Measurements from ENCODE around the gene NOL8.
A peak's percentile ranks its signal among the peaks of the same experiment; 100 is the strongest.

Gene NOL8

DNA sequence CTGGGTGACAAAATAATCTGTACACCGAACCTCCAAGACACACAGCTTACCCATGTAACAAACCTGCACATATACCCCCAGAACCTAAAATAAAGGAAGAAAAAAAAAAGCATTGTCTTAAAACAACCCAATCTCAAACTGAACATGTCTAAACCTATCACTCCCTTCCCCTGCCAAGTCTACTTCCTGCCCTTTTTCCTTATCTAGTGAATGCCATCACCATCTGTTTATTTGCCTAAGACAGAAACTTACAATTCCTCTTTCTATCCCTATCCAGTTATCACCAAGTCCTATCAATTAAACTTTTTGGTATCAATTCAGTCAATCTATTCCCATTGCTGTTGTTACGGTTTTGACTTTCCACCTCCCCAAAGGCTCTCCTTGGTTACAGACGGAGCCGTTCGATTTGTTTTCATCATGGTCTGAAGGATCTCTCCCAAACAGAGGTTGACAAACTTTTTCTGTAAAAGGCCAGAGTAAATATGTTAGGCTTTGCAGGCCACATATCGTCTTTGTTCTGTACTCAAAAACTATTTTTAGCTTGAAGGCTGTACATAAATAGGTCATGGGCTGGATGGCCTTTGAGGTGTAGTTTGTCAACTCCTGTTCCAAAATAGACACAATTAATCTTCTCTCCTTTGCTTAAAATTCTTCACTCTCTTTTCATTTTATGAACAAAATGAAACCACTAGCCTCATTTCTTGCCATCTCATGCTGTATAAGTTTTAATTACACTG is 12.1 kb downstream of the NOL8 start:
- no peak for DNase-seq (ENCODE audit: low spot score)

DNA sequence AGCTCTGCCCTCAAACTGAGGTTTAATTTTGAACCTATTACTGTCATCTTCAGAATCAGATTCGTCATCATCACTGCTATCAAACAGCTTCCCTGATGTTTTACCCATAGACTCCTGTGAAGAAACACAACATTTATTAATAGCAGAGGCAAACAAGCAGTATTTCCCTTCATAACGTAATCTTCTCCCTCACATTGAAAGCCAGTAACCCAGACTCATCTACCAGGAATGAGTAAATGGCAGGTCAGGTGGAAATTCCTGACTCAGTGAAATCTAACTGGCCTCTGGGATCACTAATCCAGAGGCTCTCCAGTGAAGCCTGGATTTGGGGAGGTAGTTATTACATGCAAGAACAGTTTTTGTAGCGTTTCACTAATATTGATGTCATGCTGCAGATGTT is 14.6 kb downstream of the NOL8 start:
- DNase-seq (ENCODE audit: low spot score), result no peak

DNA sequence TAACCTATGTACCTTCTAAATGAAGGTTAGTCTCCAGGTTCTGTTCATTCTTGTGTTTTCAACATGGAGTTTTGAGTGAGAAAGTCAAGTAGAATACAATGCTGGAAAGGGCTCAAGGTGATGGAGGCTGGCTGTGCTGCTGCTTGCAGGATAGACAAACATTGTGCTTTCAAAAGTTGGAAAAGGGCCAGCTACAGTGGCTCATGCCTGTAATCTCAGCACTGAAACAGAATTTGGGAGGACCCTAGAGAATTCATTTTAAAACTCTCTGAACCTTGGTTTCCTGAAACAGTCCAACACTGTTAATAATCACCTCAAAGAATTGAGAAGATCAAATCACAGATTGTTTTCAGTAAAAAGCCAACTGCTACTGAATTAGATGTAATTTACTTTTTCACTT is 16.3 kb downstream of the NOL8 start:
- DNase-seq (ENCODE audit: low spot score), result no peak

DNA sequence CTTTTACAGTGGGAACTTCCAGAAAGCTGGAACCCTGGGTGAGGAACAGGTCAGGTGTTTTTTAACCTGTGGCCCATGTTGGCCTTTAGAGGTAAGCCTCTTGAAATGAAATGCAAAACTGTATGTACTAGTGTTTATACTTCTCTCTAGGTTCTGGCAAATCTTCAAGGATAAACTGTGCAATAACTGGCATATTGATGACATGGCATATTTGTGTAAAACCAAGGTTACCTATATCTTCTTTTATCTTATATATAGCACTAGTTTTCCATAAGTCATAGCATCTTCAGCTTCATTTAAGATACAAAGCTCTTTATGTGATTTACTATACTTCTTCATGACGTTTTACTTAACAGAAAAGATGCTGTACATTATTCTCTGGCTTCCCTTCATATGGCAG is 24.2 kb downstream of the NOL8 start:
- DNase-seq (ENCODE audit: low spot score), result no peak

DNA sequence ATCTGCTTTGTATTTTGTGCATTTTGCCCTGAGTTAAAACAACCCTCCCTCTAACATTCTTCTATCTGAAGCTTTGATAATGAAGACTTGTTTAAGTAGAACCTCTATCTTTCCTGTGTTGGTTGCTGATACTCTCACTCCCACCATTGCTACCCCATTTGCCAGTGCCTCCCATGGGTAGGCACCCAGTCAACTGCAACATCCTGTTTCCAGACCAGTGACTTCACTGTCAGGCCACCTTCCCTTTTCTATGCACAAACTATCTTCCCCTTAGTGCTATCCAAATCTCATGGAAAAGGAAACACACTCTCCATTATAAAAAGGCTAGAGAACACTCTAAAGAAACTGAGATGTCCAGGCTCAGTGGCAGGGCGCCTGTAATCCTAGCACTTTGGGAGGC is 26.0 kb downstream of the NOL8 start:
- no peak for DNase-seq (ENCODE audit: low spot score)

DNA sequence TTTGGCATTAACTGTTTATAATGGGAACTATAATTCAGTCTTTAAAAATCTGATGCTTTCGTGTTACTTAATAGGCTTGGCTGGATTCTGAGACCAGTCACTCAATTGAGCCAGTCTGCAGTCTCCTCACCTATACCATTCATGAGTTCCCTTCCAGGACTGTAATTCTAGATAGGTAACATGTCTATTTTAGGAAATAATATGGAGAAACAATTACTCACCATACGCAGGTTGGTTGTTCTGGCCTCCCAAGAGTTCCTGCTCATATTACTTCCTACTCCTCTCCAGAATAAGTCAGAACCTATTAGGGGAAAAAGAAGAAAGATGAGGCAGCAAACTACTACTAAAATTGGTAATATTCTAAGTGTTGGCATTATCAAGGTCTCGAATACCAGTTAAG is 27.1 kb downstream of the NOL8 start:
- no peak for DNase-seq (ENCODE audit: low spot score)

DNA sequence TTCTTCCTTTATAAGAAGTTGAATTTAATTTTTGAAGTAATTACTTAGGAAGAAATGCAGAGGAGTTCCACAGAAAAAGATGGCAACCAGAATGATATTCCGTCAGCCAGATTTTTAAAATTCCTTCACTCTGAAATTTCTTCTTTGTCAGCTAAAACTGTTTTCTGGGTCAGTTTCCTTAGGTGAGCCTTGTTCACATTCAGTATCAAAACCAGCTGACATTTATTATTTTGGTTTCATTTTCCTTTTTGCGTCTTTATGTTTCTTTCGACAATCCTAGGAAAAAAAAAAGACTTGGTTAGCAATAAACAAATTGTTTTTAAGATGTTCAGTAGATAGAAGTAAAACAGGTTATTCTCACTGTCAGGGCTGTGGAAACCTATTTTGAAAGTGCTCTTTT is 27.5 kb downstream of the NOL8 start:
- no peak for DNase-seq (ENCODE audit: low spot score)

DNA sequence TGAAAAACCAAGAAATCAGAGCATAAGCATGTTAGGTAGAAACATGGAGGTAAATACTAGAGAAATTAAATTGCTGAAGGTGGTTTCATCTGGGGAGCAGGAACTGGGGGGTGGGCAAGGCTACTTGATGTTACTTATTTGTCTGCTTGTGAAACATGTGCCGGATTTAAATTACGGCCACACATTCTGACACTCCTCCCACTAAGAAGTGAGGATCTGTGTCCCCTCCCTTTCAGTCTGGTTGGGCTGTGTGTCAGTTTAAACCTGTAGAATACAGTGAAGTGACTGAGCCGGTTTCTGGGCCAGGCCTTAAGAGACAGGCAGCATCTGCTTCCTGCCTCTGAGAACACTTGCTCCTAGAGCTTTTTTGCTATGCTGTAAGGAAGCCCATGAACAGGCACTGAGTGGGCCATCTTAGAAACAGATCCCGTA is 29.3 kb downstream of the NOL8 start:
- no peak for DNase-seq (ENCODE audit: low spot score)

DNA sequence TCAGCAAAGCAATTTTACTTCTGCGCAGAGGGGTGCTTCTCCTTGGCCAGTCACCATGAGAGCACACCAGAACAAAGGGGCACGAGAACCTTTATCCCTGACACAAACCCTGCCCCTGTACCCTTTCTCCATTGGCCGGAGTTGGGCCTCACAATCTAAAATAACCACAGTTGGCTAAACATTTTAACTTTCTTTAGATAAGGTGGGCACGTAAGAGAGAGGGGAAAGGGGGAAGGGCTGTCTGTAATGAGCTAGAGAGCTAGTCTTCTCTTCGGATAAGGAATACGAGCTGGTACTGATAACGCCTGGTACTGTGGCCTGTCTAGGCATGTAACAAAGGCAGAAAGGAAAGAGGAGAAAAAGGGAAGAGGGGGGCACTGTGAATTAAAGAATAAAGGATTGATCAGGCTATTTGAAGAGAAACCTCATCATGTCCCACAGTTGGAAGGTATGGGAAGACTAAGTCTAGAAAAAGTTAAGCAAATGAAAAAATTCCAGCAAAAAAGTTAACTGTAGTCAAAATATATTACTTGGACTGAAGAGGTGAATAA is 29.8 kb downstream of the NOL8 start:
- no peak for DNase-seq (ENCODE audit: low spot score)

DNA sequence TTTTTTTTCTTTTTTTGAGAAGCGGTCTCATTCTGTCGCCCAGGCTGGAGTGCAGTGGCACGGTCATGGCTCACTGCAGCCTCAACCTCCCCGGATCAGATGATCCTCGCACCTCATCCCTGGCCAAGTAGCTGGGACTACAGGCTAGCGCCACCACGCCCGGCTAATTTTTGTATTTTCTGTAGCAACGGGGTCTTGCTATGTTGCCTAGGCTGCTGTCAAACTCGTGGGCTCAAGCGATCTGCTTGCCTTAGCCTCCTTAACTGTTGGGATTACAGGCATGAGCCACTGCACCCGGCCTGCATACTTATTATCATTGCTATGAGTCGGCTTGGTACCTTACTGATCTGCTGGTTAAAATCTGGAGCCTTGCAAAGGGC is 30.9 kb downstream of the NOL8 start:
- peak; percentile 30 for DNase-seq (ENCODE audit: low spot score)

DNA sequence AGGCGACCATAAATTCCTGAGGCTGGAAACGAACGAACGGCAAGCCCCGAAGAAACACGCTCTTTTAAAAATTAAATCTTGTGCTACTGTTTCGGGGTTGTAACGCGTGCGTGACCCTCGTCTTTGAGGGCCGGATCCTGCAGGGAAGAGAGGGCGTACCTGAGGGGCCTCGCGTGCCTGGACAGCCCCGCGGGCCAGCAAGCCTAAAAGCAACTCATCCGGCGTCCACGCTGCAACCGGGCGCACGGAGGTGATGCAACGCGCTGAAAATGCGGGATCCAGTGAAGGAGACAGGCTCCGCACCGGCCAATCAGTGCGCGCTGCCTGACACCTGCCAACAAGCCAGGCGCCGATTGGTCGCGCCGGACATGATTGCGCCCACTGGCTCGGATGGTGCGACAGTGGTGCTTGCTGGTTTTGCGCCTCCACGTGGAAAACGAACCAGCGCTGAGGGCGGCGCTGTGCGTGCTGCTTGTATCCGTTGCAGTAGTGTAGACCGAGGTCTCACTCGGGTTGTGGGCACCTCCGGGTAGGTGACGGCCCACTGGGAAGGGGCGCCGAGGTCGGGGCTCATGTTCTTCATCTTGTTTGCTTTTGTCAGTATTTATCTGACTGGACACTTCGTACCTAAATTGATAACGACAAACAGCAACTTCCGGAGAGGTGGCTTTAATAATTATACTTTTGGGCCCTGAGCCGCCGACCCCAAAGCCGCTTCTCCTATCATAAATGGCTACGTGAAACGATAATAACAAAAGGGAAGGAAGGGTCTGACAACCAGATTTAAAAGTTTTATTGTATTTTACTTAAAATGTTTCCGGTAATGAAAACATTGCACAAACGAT is 31.5 kb downstream of the NOL8 start, which contains the start of gene IARS1:
IARS1 (minus strand) TSS at position 246 of the 845 bp plus-strand sequence. CDS start 4,278 bp downstream, outside the sequence.
- peak; percentile 97 for DNase-seq (ENCODE audit: low spot score)

DNA sequence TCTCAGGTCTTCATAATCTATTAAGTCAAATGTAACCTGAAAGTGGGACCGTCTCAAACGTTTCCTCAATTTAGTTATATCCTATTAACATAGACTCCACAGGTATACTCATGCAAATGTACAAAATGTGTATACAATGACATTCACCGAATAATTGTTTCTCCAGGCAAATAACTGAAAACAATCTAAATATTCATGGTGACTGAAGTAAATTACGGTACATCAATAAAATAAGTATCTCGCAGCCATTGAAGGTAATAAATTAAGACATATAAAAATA is 32.1 kb downstream of the NOL8 start:
- DNase-seq (ENCODE audit: low spot score), result no peak

DNA sequence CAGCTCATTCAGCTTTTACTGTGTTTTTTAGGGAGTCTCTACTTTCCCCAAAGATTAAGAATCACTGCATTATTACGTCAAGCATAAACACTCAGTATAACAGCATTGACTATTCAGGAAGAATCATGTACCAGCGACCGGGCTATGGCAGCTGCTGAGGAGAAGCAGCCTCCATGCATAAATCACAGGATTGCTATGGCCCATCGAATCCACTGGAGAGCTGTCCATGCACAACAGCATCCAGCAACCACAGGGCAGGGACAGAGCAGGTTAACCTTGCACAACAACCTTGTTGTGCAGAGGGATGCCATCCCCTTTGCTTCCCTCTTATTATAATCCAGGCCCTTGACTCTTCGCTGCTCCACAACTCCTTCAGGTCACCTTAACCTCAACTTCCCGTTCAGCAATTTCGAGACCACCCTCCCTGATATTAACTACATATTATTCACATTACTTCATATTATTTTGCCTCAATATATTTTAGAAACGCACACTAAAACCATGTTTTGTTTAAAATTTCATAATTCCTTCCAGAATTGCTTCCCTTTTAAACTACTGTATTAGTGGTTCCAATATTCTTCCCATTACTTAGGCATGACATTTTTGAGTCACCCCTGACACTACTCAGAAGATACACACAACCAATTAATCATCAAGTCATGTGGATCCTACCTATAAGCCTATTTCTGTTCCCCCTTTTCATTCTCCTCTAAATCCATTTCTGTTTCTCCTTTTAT is 32.6 kb downstream of the NOL8 start:
- DNase-seq (ENCODE audit: low spot score), result no peak

DNA sequence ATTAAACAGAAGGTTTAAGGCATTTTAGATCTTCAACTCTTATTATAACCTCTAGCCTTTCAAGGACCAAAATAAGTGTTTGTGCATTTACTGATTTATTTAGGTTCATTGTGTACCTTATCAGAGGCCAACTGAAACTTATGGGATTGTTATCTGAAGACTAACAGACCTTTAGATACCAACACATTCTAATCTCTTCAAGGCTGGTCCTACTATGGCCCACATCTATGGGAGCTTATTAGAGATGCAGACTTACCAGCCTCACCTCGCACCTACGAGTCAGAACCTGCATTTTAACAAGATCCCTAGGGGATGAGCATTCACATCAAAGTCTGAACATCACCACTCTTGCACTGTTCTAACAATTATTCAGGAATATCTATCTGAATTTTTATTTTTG is 33.6 kb downstream of the NOL8 start:
- no peak for DNase-seq (ENCODE audit: low spot score)

DNA sequence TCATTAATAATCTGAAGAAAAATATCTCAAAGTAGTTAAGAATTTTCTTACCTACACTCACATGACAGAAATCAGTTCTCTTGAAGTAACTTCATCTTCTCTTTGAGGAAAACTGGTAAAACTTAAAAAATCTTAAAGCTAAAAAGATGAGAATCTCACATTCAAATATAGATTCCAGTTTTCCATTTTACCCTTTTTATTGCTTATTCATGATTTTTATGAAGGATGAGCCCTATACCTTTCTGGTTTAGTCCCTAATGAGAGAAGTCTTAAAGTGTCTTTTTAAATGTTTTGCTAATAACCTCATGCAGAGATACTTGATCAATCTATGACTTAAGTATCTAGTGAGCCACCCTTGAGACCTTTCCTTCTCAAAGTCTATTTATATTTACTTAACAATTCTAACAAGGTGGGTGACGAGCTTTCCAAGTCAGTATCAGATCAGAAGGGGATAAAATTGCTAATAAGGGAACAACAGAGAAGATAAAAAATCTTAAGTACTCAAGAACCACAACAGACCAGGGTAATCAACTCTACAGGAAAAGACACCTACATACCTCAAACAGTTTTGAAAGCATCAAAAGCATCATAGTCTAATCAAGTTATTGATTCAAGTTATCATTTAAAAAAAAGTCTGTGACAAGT is 34.2 kb downstream of the NOL8 start:
- no peak for DNase-seq (ENCODE audit: low spot score)

DNA sequence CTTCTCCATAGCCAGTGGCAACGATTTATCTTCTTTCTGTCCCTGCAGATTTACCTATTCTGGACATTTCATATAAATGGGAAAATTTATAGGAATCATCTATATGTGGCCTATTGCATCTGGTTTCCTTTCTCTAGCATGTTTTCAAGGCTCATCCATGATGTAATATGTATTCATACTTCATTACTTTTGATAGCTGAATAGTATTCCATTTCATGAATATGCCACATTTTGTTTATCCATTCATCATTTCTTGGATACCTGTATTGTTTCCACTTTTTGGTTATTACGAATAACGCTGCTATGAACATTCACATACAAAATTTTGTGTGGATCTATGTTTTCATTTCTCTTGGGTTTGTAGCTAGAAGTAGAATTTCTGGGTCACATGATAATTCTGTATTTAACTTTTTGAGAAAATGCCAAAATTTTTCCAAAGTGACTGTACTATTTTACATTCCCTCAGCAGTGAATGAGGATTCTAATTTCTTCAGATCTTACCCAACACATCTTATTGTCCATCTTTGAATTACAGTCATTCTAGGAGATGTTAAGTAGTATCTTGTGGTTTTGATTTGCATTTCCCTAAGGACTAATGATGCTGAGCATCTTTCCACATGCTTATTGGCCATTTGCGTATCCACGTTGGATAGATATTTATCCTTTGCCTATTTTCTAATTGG is 35.3 kb downstream of the NOL8 start:
- no peak for DNase-seq (ENCODE audit: low spot score)

DNA sequence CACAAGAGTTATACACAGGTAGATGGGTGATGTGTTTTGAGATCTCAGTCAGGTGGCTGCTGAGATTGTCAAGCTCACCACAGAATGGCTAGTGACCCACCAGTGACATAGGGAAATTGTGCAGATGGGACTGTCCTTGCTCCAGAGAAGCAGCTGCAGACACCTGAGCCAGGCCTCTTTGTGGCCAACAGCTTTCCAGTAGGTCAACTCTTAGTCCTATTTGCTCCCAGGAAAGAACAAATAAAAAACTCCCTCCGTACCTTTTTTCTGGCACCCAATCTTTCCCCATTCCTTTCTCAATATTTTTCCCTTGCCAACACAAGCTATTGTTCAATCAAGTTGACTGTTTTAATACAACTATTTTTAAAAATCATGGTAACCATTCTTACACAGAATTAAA is 45.8 kb downstream of the NOL8 start:
- DNase-seq (ENCODE audit: low spot score), result no peak

DNA sequence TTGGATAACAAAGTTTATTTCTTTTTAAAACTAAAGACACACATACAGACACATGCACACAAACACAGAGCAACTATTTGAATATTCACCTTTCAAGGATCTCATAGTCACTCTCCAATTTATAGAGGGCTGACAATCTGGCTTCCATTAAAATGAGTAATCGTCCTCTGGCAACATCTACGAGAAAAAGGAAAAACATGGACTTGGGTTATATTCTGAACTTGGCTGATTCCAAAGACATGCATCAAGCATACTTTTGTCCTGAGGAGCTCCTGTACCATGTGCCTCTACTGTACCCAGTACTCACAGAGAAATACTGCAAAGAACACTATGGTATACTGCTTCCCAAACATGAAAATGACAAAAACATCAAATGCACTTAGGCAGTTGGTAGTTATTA is 47.0 kb downstream of the NOL8 start:
- no peak for DNase-seq (ENCODE audit: low spot score)

DNA sequence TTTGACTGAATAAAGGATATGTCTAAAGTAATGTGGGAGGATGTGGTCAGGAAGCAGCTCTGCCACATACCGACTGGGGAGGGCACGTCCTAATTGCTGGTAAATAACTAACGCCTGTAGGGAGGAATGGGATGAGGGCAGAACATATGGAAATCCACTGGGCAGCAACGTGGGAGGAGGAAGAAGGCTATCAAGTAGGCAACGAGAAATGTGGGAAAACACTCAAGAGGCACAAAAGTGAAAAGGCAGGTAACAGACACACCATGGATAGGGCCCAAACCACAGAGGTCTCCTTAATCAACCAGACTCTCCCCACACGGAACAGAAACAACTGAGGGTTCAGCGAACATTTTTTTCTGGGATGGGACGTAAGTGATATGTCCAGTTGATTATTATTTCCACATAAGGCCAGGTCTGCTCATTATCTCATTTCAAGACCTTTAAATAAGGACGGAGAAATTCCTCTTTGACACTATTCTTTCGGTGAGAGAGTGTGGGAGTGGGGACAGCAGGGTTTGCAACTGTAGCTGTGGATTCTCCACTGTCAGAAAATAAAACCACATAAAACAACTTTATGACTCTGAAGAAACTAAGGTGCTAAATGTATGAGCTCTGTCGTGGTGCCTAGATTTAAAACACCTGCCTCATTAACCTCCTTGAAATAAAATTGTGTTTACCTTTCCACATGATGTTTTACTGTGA is 48.7 kb downstream of the NOL8 start:
- no peak for DNase-seq (ENCODE audit: low spot score)

DNA sequence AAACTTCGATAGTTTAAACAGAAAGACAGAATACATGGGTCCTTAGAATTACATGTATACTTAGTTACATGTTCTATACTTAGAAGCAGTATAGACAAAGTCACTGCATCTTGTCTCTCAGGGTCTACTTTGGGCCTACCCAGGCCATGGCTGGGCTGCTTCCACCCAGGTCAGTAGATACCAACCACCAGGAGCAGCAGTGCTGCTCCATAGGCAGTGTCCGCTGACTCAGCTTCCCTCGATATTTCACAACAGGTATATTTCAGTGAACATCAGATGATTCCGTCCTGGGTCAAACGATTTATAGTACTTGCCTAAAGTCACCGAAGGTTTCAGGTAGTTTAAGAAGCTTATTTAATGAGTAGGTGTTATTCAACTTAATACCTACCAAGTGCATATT is 49.6 kb downstream of the NOL8 start:
- DNase-seq (ENCODE audit: low spot score), result no peak

DNA sequence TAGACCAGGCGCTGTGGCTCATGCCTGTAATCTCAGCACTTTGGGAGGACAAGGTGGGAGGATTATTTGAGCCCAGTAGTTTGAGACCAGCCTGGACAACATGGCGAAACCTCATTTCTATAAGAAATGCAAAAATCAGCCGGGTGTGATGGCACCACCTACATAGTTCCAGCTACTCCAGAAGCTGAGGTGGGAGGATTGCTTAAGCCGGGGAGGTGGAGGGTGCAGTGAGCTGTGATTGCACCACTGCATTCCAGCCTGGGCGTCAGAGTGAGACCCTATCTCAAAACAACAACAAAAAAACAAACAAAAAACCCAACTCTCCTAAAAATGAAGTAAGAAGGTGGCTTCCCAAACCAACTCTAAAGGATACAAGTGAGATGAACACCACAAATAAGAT is 54.6 kb downstream of the NOL8 start:
- no peak for DNase-seq (ENCODE audit: low spot score)

All from SK-N-DZ (cell line).